IgD-negative memory B cell (primary cell): Measurements from ENCODE around the gene JPT2. TPM values are rescaled to one million over a fixed set of nuclear protein-coding genes. Genes with fewer than 3 reads are reported as not detected.
A peak's percentile ranks its signal among the peaks of the same experiment; 100 is the strongest.

Source experiments
- H3K27ac Mint-ChIP-seq, 3 donors: one replicate each; pipeline ENCODE4 v1.8.0; 2020 to 2022; ENCODE audit warnings: mild to moderate bottlenecking in 3 of 3, mixed read lengths in 3 of 3, moderate library complexity in 1 of 3
- H3K27me3 Mint-ChIP-seq: one replicate; pipeline ENCODE4 v1.8.0; 2021; ENCODE audit warnings: mixed read lengths
- H3K36me3 Mint-ChIP-seq: one replicate; pipeline ENCODE4 v1.8.0; 2020; ENCODE audit warnings: mild to moderate bottlenecking, mixed read lengths
- H3K4me1 Mint-ChIP-seq, 3 donors: one replicate each; pipeline ENCODE4 v1.8.0; 2020 to 2022; ENCODE audit warnings: mixed read lengths in 3 of 3, mild to moderate bottlenecking in 1 of 3
- H3K4me3 Mint-ChIP-seq, 4 donors: one replicate each; pipeline ENCODE4 v1.8.0; 2020 to 2022; ENCODE audit warnings: mild to moderate bottlenecking in 4 of 4, mixed read lengths in 4 of 4, moderate library complexity in 3 of 4
- H3K9me3 Mint-ChIP-seq, 3 donors: one replicate each; pipeline ENCODE4 v1.8.0; 2020 to 2021; ENCODE audit warnings: mixed read lengths in 3 of 3, mild to moderate bottlenecking in 1 of 3
- polyA plus RNA-seq: library from polyadenylated mRNA; unstranded; fragments of 300-500 nt; fragmentation: Illumina TruSeq; gene quantifications from one replicate; pipeline ENCODE4 v1.2.3, GENCODE V29; 2021

The JPT2 gene
- polyA plus RNA-seq, 1 donor from 2014 or later: 10.8 TPM

DNA sequence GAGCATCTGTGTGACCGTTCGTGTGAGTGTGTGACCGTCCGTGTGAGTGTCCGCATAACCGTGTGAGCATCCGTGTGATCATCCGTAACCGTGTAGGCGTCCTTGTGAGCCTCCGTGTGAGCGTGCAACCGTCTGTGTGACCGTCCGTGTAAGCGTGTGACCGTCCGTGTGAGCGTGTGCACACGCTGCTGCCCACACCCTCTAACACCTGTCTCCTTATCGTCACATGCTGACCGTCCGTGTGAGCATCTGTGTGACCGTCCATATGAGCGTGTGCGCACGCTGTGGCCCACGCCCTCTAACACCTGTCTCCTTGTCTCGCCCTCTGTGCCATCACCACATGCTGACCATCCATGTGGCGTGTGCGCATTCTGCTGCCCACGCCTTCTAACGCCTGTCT lies 62.2 kb downstream of the JPT2 start:
- Mint-ChIP-seq H3K4me1 (no peaks in the 10 kb centered on the region), H3K9me3 (no peaks in the 10 kb centered on the region), H3K27ac (no peak overlapping the region), H3K4me3 (no peak overlapping the region), H3K27me3 (no peaks in the 10 kb centered on the region), H3K36me3 (no peaks in the 10 kb centered on the region)

DNA sequence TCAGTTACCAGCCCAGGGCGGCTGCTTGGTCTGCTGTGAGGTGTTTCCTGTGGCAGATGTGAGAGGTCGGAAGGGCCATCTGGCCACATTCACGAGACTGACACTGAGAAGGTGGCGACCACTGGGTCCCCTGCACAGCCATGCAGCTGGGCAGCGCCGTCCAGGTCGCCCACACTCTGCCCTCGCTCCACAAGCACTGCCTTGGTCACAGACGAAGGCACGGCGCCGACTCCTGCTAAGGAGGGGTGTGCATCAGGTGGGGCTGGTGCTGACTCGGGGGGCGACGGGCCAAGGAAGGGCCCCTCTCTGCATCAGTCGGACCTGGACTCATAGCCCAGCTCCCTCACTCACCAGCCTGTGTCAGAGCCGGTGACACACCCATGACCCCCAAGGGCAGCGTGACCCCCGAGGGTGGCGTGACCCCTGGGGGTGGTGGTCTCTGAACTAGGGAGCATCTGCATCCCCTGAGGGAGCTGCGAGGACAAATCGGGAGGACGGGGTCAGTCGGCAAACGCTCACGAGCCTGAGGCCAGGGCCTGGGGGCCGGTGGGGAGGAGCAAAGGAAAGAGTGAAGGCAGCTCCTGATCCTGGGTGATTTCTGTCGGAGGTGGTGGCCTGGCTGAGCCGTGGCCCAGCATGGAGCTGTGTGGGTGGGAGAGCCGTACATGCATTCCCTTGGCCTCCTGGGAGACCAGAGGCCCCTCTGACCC lies 62.9 kb downstream of the JPT2 start:
- Mint-ChIP-seq H3K4me1 (no peaks in the 10 kb centered on the region), H3K9me3 (no peaks in the 10 kb centered on the region), H3K27me3 (no peaks in the 10 kb centered on the region), H3K4me3 (no peak overlapping the region), H3K36me3 (no peaks in the 10 kb centered on the region), H3K27ac (peak overlapping the region in 1 of 3 donors; percentile 76)

DNA sequence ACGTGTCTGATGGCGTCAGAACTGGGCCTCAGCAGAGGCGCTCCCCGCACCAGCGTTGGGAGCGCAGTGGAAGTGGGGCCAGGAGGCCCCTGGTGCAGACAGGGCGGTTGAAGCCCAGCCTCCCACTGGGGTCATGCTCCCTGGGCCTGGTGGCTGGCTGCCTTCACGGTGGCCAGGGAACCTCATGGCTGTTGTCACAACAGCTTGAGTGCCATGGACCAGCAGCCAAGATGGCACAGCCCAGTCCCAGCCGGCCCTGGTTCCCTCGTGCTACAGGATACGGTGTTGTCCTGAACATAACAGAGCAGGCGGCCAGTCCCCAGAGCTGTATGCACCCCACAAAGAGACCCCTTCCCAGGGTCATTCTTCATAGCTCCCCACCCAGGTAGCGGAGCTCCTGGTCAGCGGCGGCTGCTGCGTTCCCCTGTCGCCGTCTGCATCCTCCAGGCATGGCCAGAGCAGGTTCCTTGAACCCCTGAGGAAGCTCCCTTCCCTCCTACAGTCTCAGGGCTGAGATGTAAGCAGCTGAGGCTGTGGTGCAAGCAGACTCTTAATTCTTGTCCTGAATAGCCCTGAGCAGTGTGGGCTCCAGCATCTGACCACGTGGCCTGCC lies 63.6 kb downstream of the JPT2 start:
- Mint-ChIP-seq H3K4me1 (no peaks in the 10 kb centered on the region), H3K27ac (no peak overlapping the region), H3K9me3 (no peaks in the 10 kb centered on the region), H3K4me3 (no peak overlapping the region), H3K27me3 (no peaks in the 10 kb centered on the region), H3K36me3 (no peaks in the 10 kb centered on the region)

- no peaks in the 10 kb centered on the region for H3K27me3 Mint-ChIP-seq
- peak overlapping the region in 1 of 3 donors; percentile 43 for H3K27ac Mint-ChIP-seq
- H3K4me3 Mint-ChIP-seq: no peak overlapping the region
- H3K4me1 Mint-ChIP-seq: no peaks in the 10 kb centered on the region
- H3K9me3 Mint-ChIP-seq: no peaks in the 10 kb centered on the region
- H3K36me3 Mint-ChIP-seq: no peaks in the 10 kb centered on the region
Observed at GRCh38 chr16:1743376-1744337, 65.6 kb downstream of the JPT2 start.

DNA sequence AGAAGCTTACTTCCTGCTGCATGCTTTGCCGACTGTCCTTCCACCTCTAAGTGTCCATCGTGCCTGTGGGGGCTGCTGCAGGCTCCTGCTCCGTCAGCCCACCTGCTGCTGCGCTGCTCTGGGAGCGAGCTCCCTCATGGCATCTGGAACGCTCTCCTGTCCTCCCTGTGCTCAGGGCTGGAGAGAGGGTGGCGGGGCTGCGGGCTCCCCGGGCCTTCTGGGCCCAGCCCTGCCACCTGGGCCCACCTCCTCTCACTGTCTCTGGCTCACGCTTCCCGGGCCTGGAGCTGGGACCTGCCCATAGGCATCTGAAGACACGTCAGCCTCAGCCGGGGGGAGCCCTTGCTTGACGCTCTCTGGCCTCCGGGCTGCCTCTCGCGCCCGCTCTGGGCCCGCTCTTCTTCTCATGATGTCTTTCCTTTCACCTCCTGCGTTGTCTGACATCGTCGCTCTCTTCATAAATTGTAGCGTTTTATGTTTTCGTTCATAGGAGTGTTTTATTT lies 66.3 kb downstream of the JPT2 start:
- Mint-ChIP-seq H3K4me3 (no peak overlapping the region), H3K9me3 (no peaks in the 10 kb centered on the region), H3K27me3 (no peaks in the 10 kb centered on the region), H3K27ac (peak overlapping the region in 2 of 3 donors; percentile 39 to 43), H3K4me1 (no peaks in the 10 kb centered on the region), H3K36me3 (no peaks in the 10 kb centered on the region)

GRCh38 chr16:1745181-1745899 lies 67.3 kb downstream of the JPT2 start:
- no peaks in the 10 kb centered on the region for H3K4me1 Mint-ChIP-seq
- H3K9me3 Mint-ChIP-seq: no peaks in the 10 kb centered on the region
- no peak overlapping the region for H3K4me3 Mint-ChIP-seq
- H3K27me3 Mint-ChIP-seq: no peaks in the 10 kb centered on the region
- peak overlapping the region in 2 of 3 donors; percentile 39 to 64 for H3K27ac Mint-ChIP-seq
- H3K36me3 Mint-ChIP-seq: no peaks in the 10 kb centered on the region

DNA sequence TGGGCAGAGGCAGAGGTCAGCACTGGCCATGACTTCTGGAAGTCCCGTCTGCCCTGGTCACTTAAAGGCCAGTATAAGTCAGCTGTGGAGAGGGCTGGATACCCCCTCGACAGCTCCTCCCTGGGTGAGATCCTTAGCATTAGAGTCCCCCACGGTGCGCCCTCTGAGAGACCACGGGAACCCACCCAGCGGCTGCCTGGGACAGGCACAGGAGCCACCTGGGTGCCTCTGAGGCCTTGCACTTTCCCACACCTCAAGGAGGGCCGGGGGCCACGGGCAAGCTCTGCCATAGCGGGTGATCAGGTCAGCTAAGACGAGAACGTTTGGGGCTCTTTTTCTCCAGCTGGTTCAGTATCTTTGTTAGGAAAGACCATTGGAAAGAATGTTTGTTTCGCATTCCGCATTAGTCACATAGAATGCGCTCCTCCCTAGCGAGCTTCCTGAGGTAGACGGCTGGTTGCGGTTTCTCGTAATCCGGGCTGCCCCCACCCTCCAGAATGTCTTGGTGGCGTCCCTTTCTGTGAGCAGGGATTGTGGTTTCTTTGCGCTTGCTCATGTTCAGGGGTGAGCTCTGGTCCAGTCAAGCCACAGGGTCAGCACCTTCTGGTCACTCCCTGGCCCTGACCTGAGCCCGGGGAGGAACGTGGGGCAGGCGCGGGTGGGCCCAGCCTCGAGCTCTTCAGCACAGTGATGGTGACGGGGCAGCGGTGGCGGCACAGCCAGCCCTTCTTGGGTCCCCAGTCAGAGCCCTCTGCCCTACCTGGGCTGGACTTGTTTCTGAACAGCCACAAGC lies 68.0 kb downstream of the JPT2 start:
- no peak overlapping the region for H3K27ac Mint-ChIP-seq

DNA sequence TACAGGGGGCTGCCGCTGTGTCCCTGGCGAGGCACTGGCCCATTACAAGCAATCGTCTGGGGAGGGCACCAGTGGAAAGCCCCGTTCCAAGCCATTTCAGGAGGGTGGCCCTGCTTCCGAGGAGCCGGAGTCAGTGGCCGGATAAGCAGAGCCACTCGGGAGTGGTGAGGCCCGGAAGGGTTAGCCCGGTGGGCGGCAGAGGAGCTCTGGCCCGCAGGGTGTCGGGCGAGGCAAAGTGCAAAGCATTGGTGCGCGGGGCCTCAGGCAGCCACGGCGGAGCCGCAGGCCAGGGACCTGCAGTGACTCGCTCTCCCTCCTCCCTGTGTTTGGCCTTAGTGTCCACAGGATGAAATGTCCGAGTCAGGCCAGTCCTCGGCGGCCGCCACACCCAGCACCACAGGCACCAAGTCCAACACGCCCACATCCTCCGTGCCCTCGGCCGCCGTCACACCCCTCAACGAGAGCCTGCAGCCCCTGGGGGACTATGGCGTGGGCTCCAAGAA lies 68.7 kb downstream of the JPT2 start:
- Mint-ChIP-seq H3K4me1 (no peaks in the 10 kb centered on the region), H3K27ac (no peak overlapping the region), H3K4me3 (peak overlapping the region in 1 of 4 donors; percentile 17), H3K9me3 (no peaks in the 10 kb centered on the region), H3K36me3 (no peaks in the 10 kb centered on the region), H3K27me3 (no peaks in the 10 kb centered on the region)

More for the DNA sequence above, 68.0 kb downstream of the JPT2 start:
- Mint-ChIP-seq H3K4me3 (no peak overlapping the region), H3K36me3 (no peaks in the 10 kb centered on the region), H3K4me1 (no peaks in the 10 kb centered on the region), H3K9me3 (no peaks in the 10 kb centered on the region), H3K27me3 (no peaks in the 10 kb centered on the region)

DNA sequence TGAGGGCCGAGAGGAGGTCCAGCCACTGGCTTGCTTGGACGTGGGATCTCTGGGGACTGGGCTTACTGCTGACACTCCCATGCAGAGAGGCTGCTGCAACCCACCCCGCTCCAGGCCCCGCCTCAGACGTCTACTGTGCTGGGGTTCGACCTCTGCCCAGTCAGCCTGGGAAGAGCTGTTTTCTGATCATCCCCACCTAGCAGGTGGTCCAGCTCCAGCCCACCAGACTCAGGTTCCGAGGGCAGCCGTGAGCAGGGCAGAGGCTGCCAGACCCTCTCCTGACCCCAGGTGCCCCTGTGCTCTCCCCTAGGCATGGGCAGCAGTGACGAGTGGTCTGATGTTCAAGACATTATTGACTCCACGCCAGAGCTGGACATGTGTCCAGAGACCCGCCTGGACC lies 69.9 kb downstream of the JPT2 start:
- Mint-ChIP-seq H3K27ac (no peak overlapping the region), H3K36me3 (no peaks in the 10 kb centered on the region), H3K4me1 (no peaks in the 10 kb centered on the region), H3K9me3 (no peaks in the 10 kb centered on the region), H3K4me3 (no peak overlapping the region), H3K27me3 (no peaks in the 10 kb centered on the region)

- Mint-ChIP-seq H3K4me3 (no peak overlapping the region), H3K36me3 (no peaks in the 10 kb centered on the region), H3K27ac (peak overlapping the region in 2 of 3 donors; percentile 32 to 53), H3K4me1 (no peaks in the 10 kb centered on the region), H3K9me3 (no peaks in the 10 kb centered on the region), H3K27me3 (no peaks in the 10 kb centered on the region)
Observed at GRCh38 chr16:1749152-1750117, 71.4 kb downstream of the JPT2 start.
